Measurements from ENCODE around the gene NPAS3. TPM values are rescaled to one million over a fixed set of nuclear protein-coding genes. Genes with fewer than 3 reads are reported as not detected.

NPAS3 gene
- total RNA-seq, 1 experiment from 2014 or later = 0.35 TPM

DNA sequence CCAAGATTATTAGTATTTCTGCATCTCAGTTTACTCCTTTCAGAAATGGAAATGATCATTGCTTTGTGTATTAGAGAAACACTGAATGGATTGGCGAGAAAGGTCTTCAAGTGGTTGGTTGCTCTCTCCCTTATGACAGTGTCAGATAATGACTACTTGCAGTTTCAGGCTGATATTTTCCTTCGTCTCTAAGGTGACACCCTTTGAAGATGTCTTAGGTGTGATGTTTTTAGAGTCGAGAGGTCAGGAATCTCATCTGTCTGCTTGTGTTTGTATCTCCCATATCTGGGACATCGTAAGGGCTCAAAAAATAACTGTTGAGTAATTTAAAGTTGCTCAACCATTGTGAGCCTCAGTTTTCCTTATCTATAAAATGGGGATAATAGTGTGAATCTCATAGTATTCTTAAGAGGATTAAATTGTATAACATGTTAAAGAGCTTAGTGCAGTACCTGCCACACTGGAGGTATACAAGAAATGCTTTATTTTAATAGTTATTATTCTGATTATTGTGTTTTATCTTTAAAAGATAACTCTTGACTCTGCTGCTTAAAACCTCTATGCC lies 40.1 kb downstream of the NPAS3 start:
- Mint-ChIP-seq H3K27ac (ENCODE audit: low read depth, unreplicated experiment) (no peak overlapping the region), H3K4me1 (ENCODE audit: insufficient read depth, unreplicated experiment) (no peaks in the 10 kb centered on the region), H3K36me3 (ENCODE audit: insufficient read depth, unreplicated experiment) (no peaks in the 10 kb centered on the region), H3K9me3 (ENCODE audit: unreplicated experiment) (no peaks in the 10 kb centered on the region), H3K27me3 (ENCODE audit: insufficient read depth, unreplicated experiment) (no peaks in the 10 kb centered on the region), H3K4me3 (ENCODE audit: unreplicated experiment) (no peak overlapping the region)
- POLR2A ChIA-PET = no interaction called here
- intact Hi-C loops (cut with micrococcal nuclease) = no loop called here
- BruUV-seq (replicated peaks) = no TSS peak
- CTCF ChIA-PET = interaction anchor here (1.1 kb wide), 1 partner anchor 26 kb away, joined by 3 read pairs; no protein-coding TSS in a partner anchor
- DNase-seq (ENCODE audit: unreplicated experiment) = no peak
- TF ChIP-seq, protein P1, sequence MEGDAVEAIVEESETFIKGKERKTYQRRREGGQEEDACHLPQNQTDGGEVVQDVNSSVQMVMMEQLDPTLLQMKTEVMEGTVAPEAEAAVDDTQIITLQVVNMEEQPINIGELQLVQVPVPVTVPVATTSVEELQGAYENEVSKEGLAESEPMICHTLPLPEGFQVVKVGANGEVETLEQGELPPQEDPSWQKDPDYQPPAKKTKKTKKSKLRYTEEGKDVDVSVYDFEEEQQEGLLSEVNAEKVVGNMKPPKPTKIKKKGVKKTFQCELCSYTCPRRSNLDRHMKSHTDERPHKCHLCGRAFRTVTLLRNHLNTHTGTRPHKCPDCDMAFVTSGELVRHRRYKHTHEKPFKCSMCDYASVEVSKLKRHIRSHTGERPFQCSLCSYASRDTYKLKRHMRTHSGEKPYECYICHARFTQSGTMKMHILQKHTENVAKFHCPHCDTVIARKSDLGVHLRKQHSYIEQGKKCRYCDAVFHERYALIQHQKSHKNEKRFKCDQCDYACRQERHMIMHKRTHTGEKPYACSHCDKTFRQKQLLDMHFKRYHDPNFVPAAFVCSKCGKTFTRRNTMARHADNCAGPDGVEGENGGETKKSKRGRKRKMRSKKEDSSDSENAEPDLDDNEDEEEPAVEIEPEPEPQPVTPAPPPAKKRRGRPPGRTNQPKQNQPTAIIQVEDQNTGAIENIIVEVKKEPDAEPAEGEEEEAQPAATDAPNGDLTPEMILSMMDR (IDR thresholded peaks at IDR 0.05; ENCODE audit: unreplicated experiment) = no peak

DNA sequence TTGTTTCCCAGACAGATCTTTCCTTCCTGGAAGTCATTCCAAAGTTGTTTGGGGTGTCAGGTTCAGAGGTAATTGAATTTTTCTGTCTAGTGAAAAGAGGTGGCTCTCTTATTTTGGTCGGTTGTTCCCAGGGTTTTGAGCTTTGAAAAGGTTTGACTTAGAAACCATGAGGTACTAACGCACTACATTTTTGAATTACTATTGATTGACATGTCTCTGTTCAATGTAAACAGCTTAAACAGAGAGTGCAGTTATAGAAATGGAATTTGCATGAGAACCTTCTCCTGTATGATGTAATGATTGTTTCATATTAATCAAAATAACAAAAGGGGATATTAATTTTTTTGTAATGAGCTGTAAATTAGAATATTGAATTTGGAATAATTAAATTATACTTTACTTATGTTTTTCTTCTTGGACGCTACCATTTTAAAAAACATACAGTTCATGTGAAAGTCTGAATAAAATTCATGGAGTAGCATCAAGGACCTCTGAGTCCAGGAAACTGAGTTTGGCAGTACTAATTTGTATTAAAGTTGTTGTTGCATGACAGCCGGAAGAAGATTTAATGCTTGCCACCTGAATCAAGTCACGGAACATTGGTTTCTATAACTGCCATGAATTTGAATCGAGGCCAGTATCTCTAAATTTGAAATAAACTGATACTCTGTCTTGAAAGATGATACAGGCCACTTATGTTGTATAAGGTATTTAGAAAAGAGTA lies 41.7 kb downstream of the NPAS3 start:
- intact Hi-C loops (cut with micrococcal nuclease) = no loop called here
- Mint-ChIP-seq H3K9me3 (ENCODE audit: unreplicated experiment) (no peaks in the 10 kb centered on the region), H3K4me3 (ENCODE audit: unreplicated experiment) (no peak overlapping the region), H3K27ac (ENCODE audit: low read depth, unreplicated experiment) (no peak overlapping the region), H3K36me3 (ENCODE audit: insufficient read depth, unreplicated experiment) (no peaks in the 10 kb centered on the region), H3K27me3 (ENCODE audit: insufficient read depth, unreplicated experiment) (no peaks in the 10 kb centered on the region), H3K4me1 (ENCODE audit: insufficient read depth, unreplicated experiment) (no peaks in the 10 kb centered on the region)
- POLR2A ChIA-PET = no interaction called here
- TF ChIP-seq, protein P1 (IDR thresholded peaks at IDR 0.05; ENCODE audit: unreplicated experiment) = no peak
- CTCF ChIA-PET = interaction anchor here (0.6 kb wide), 1 partner anchor 276 kb away, joined by 4 read pairs; no protein-coding TSS in a partner anchor
- BruUV-seq (replicated peaks) = no TSS peak
- DNase-seq (ENCODE audit: unreplicated experiment) = no peak

DNA sequence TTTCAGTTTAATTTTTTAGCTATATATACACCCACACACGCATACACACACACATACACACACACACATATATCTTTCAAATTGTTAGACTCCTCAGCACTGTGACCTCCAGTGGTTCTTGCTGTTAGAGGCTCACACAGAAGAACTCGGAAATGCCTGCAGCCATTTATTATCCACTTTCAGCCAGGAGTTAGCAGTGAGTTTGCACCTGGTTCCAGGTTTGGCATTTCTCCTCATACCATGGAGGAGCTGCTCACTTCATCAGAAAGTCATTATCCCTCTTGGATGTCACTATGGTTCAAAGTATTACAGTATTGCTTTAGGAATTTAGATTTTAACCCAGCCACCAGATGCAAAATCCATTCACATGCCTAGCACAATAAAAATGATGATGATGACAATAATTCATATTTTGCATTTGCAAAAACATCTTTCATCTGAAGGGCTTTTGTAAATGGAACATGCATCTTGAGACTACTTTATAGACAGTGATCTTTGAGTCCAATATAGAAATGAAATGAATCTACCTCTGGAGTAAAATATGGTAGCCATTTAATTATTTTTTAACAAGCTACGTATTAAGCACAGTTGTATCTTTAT lies 42.3 kb downstream of the NPAS3 start:
- BruUV-seq (replicated peaks) = no TSS peak
- TF ChIP-seq, protein P1 (IDR thresholded peaks at IDR 0.05; ENCODE audit: unreplicated experiment) = no peak
- H3K27ac Mint-ChIP-seq (ENCODE audit: low read depth, unreplicated experiment) = no peak overlapping the region
- POLR2A ChIA-PET = no interaction called here
- H3K27me3 Mint-ChIP-seq (ENCODE audit: insufficient read depth, unreplicated experiment) = no peaks in the 10 kb centered on the region
- no peaks in the 10 kb centered on the region for H3K4me1 Mint-ChIP-seq (ENCODE audit: insufficient read depth, unreplicated experiment)
- no peaks in the 10 kb centered on the region for H3K9me3 Mint-ChIP-seq (ENCODE audit: unreplicated experiment)
- H3K4me3 Mint-ChIP-seq (ENCODE audit: unreplicated experiment) = no peak overlapping the region
- no peaks in the 10 kb centered on the region for H3K36me3 Mint-ChIP-seq (ENCODE audit: insufficient read depth, unreplicated experiment)
- no peak for DNase-seq (ENCODE audit: unreplicated experiment)
- intact Hi-C loops (cut with micrococcal nuclease) = no loop called here
- CTCF ChIA-PET = interaction anchor here (0.6 kb wide), 1 partner anchor 277 kb away, joined by 4 read pairs; no protein-coding TSS in a partner anchor

DNA sequence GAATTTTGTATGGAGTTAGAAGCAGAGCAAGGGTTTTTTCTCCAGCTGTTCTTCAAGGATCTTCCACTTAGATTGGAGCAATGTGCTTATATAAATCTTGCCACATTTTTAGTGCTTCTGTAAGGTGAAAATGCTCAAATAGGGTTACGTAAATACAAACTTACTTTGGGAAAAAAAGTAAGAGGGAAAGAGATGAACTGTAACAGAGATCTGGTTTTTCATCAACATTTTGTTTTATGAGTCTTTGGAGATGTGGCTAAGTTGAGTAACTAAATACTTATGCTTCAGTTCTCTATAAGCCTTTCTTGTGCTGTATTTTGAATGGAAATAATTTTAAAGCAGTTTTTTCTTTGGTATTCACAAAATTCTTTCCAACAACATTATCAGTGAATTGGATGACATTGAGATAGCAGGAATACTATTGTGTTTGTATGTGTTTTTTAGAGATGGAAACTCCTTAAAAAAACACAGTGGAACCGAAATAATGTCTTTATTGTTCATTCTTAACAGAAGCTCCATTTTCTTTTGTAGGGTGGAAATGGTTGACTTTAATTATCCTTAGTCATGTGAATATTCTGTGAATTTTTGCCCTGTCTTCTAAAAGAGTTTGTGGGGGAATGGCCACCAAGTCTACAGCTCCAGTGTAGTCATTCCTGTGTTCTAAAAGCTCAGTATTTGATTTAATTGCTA lies 45.7 kb downstream of the NPAS3 start:
- Mint-ChIP-seq H3K27me3 (ENCODE audit: insufficient read depth, unreplicated experiment) (no peaks in the 10 kb centered on the region), H3K9me3 (ENCODE audit: unreplicated experiment) (no peaks in the 10 kb centered on the region), H3K4me3 (ENCODE audit: unreplicated experiment) (no peak overlapping the region), H3K36me3 (ENCODE audit: insufficient read depth, unreplicated experiment) (no peaks in the 10 kb centered on the region), H3K27ac (ENCODE audit: low read depth, unreplicated experiment) (no peak overlapping the region), H3K4me1 (ENCODE audit: insufficient read depth, unreplicated experiment) (no peaks in the 10 kb centered on the region)
- intact Hi-C loops (cut with micrococcal nuclease) = no loop called here
- BruUV-seq (replicated peaks) = no TSS peak
- TF ChIP-seq, protein P1 (IDR thresholded peaks at IDR 0.05; ENCODE audit: unreplicated experiment) = no peak
- ChIA-PET POLR2A (no interaction called here), CTCF (interaction anchor here (0.6 kb wide), 1 partner anchor 787 kb away, joined by 3 read pairs; no protein-coding TSS in a partner anchor)
- DNase-seq (ENCODE audit: unreplicated experiment) = no peak
